HEK293 (cell line): Measurements from ENCODE around the gene KIAA0513.

Experiments
- CTCF ChIP-seq: fragments of 450-650 bp; formaldehyde crosslinking; IDR thresholded peaks from 2 replicates; pipeline ENCODE4 v1.5.1; 2016; ENCODE audit warnings: missing biosample characterization, missing genetic modification characterization
- FEZF1 ChIP-seq: fragments of 450-650 bp; formaldehyde crosslinking; IDR thresholded peaks from 2 replicates; pipeline ENCODE4 v1.5.1; 2016; ENCODE audit warnings: missing biosample characterization, missing genetic modification characterization
- ZFP3 ChIP-seq: fragments of 450-650 bp; formaldehyde crosslinking; IDR thresholded peaks from 2 replicates; pipeline ENCODE4 v1.5.1; 2016; ENCODE audit warnings: low read depth, missing biosample characterization, missing genetic modification characterization
- ZNF138 ChIP-seq: fragments of 450-650 bp; formaldehyde crosslinking; IDR thresholded peaks from 2 replicates; pipeline ENCODE4 v1.5.1; 2016; ENCODE audit warnings: missing biosample characterization, missing genetic modification characterization, borderline replicate concordance
- ZNF324 ChIP-seq: fragments of 450-650 bp; formaldehyde crosslinking; IDR thresholded peaks from 2 replicates; pipeline ENCODE4 v1.5.1; 2016; ENCODE audit warnings: missing biosample characterization, missing genetic modification characterization
- ZNF362 ChIP-seq: fragments of 450-650 bp; formaldehyde crosslinking; IDR thresholded peaks from 2 replicates; pipeline ENCODE4 v1.5.1; 2016; ENCODE audit warnings: missing biosample characterization, missing genetic modification characterization
- ZNF394 ChIP-seq: fragments of 450-650 bp; formaldehyde crosslinking; IDR thresholded peaks from 2 replicates; pipeline ENCODE4 v1.5.1; 2016; ENCODE audit warnings: missing biosample characterization, missing genetic modification characterization, mild to moderate bottlenecking, moderate library complexity, borderline replicate concordance
- ZSCAN16 ChIP-seq: fragments of 450-650 bp; formaldehyde crosslinking; IDR thresholded peaks from 2 replicates; pipeline ENCODE4 v1.5.1; 2016; ENCODE audit warnings: missing biosample characterization, missing genetic modification characterization

GRCh38 chr16:85090873-85091521 lies 63.4 kb downstream of the KIAA0513 start:
- TF ChIP-seq ZNF362 (no peak), CTCF (tag by site-specific recombination) (no peak), ZNF138 (tag by site-specific recombination) (no peak), FEZF1 (tag by site-specific recombination) (no peak), ZNF394 (tag by site-specific recombination) (no peak), ZFP3 (tag by site-specific recombination) (no peak), ZNF324 (tag by site-specific recombination) (no peak), ZSCAN16 (tag by site-specific recombination) (no peak)
